K562 (cell line): ENCODE data around the gene CFAP92. TPM values are rescaled to one million over a fixed set of nuclear protein-coding genes. Genes with fewer than 3 reads are reported as not detected.
A peak's percentile ranks its signal among the peaks of the same experiment; 100 is the strongest.

Experiments used
- ATAC-seq: fragments of 200-7000 bp; cut with Tn5 transposase; 3 replicates; pipeline ENCODE4 v1.9.1; 2020; ENCODE audit warnings: moderate library complexity
- BruUV-seq: library from RNA; stranded (reverse); fragments of 400-500 nt; replicated peaks from 2 replicates; lab custom pipeline; 2021; lab: Mats Ljungman, UMichigan
- CTCF ChIA-PET: fragments of 300-600 bp; formaldehyde crosslinking; extraction: SDS; loops from one replicate; lab custom pipeline; 2021; ENCODE audit warnings: low intra/inter-chr PET ratio; lab: Yijun Ruan, JAX
- POLR2A ChIA-PET: fragments of 300-600, 350-650 bp; sonication (Branson Sonifier 250); formaldehyde crosslinking; extraction: SDS; loops from one replicate; lab custom pipeline; 2021; ENCODE audit warnings: antibody characterized with exemption, inconsistent platforms; lab: Yijun Ruan, JAX
- DNase-seq, 4 experiments: peaks; one replicate each; pipeline versions ENCODE4 v3.0.0 to v3.0.0-alpha.2; 2011 to 2018; ENCODE audit warnings: low spot score in 3 of 4, mixed read lengths in 3 of 4; ENCODE audit errors: extremely low read depth in 1 of 4
- FAIRE-seq: peaks from 2 replicates; lab custom pipeline; 2011; peaks lifted over from hg19 to GRCh38; lab: Jason Lieb, UNC
- H2AFZ ChIP-seq: 2 replicates; pipeline ENCODE4 v1.6.0; 2011; ENCODE audit warnings: low read depth, low read length, control low read depth, inconsistent platforms
- H3K27ac ChIP-seq: fragments of 200-600 bp; 3 replicates; pipeline ENCODE4 v1.8.0; 2011; ENCODE audit warnings: low read depth, mild to moderate bottlenecking, control low read depth, inconsistent platforms, low read length, moderate library complexity, mixed read lengths; ENCODE audit errors: extremely low read depth
- H3K27me3 ChIP-seq, 2 experiments: fragments of 300-600 bp in 1 of 2; 2 replicates in 1 of 2; 3 replicates in 1 of 2; pipeline versions ENCODE4 v1.6.0 to v1.8.0; 2011; ENCODE audit warnings: inconsistent platforms in 2 of 2, low read length in 2 of 2, mild to moderate bottlenecking in 1 of 2, mixed read lengths in 1 of 2, moderate library complexity in 1 of 2; ENCODE audit not compliant: control insufficient read depth in 2 of 2, insufficient read depth in 2 of 2
- H3K36me3 ChIP-seq: fragments of 300-600 bp; 3 replicates; pipeline ENCODE4 v1.8.0; 2011; ENCODE audit warnings: mild to moderate bottlenecking, low read length, inconsistent platforms; ENCODE audit not compliant: control insufficient read depth, insufficient read depth
- H3K4me1 ChIP-seq, 2 experiments: fragments of 200-600 bp in 1 of 2; replicated peaks in 1 of 2; 2 replicates in 1 of 2; 3 replicates in 1 of 2; pipeline versions ENCODE4 v1.5.1 to v1.8.0; 2011; ENCODE audit warnings: inconsistent platforms in 2 of 2, low read length in 2 of 2, mild to moderate bottlenecking in 1 of 2, mixed read lengths in 1 of 2, moderate library complexity in 1 of 2; ENCODE audit not compliant: control insufficient read depth in 2 of 2, insufficient read depth in 2 of 2
- H3K4me2 ChIP-seq: 2 replicates; pipeline ENCODE4 v1.6.1; 2011; ENCODE audit warnings: low read length, control low read depth, inconsistent platforms, mixed read lengths; ENCODE audit not compliant: insufficient read depth
- H3K4me3 ChIP-seq: fragments of 200-600 bp; sonication (generic), shearing (Covaris generic); 2 replicates; pipeline ENCODE4 v1.5.1; 2016; ENCODE audit warnings: control low read depth, inconsistent platforms
- H3K79me2 ChIP-seq: fragments of 200-600 bp; 3 replicates; pipeline ENCODE4 v1.8.0; 2011; ENCODE audit warnings: low read length, inconsistent platforms; ENCODE audit not compliant: control insufficient read depth, insufficient read depth
- H3K9ac ChIP-seq, 2 experiments: 2 replicates each; pipeline versions ENCODE4 v1.6.0 to v1.6.1; 2011; ENCODE audit warnings: low read depth in 2 of 2, low read length in 2 of 2, control low read depth in 1 of 2, inconsistent platforms in 1 of 2, mild to moderate bottlenecking in 1 of 2, mixed read lengths in 1 of 2; ENCODE audit not compliant: insufficient read depth in 1 of 2
- H3K9me1 ChIP-seq: one replicate; pipeline ENCODE4 v1.6.0; 2011; ENCODE audit warnings: inconsistent platforms, mild to moderate bottlenecking, low read length, moderate library complexity; ENCODE audit not compliant: control insufficient read depth, insufficient read depth
- H3K9me3 ChIP-seq: replicated peaks from 2 replicates; pipeline ENCODE4 v1.5.1; 2011; ENCODE audit warnings: low read depth, low read length, inconsistent platforms; ENCODE audit not compliant: control insufficient read depth, insufficient read depth
- H4K20me1 ChIP-seq: replicated peaks from 2 replicates; pipeline ENCODE4 v1.6.1; 2011; ENCODE audit warnings: low read length, inconsistent platforms, mixed read lengths; ENCODE audit not compliant: control insufficient read depth, insufficient read depth
- DPF2 ChIP-seq: fragments of 450-650 bp; IDR thresholded peaks from 2 replicates; pipeline ENCODE4 v1.6.1; 2016
- ESRRB ChIP-seq: fragments of 250-450 bp; sonication (Bioruptor Pico); IDR thresholded peaks from 2 replicates; pipeline ENCODE4 v1.5.0; 2020; ENCODE audit warnings: mild to moderate bottlenecking, moderate library complexity, borderline replicate concordance
- HMBOX1 ChIP-seq: sonication (generic); IDR thresholded peaks from 2 replicates; pipeline ENCODE4 v1.6.1; 2016
- MAX ChIP-seq: sonication (generic); formaldehyde crosslinking; IDR thresholded peaks from 2 replicates; pipeline ENCODE4 v1.9.0; 2022; ENCODE audit warnings: mild to moderate bottlenecking, missing genetic modification reagents
- MEIS2 ChIP-seq: fragments of 450-650 bp; IDR thresholded peaks from 2 replicates; pipeline ENCODE4 v1.6.1; 2014; ENCODE audit warnings: mild to moderate bottlenecking; ENCODE audit not compliant: partially characterized antibody
- NFRKB ChIP-seq: fragments of 450-650 bp; IDR thresholded peaks from 2 replicates; pipeline ENCODE4 v1.6.1; 2016; ENCODE audit warnings: low read depth
- NR4A1 ChIP-seq, 2 experiments: fragments of 250-450 bp in 1 of 2; fragments of 450-650 bp in 1 of 2; sonication (Bioruptor Pico) in 1 of 2; IDR thresholded peaks; 2 replicates each; pipeline versions ENCODE4 v1.4.0 to v1.6.1; 2016 to 2020; ENCODE audit warnings: mild to moderate bottlenecking in 2 of 2, missing compliant biosample characterization in 1 of 2, missing genetic modification characterization in 1 of 2, moderate library complexity in 1 of 2
- PKNOX1 ChIP-seq: fragments of 450-650 bp; IDR thresholded peaks from 2 replicates; pipeline ENCODE4 v1.6.1; 2016
- POLR2A ChIP-seq: fragments of 450-650 bp; conservative IDR thresholded peaks from 2 replicates; pipeline ENCODE4 v1.6.1; 2016
- PRDM10 ChIP-seq: fragments of 450-650 bp; IDR thresholded peaks from 2 replicates; pipeline ENCODE4 v1.6.1; 2018; ENCODE audit not compliant: partially characterized antibody
- SMAD4 ChIP-seq: fragments of 250-450 bp; sonication (Bioruptor Pico); conservative IDR thresholded peaks from 2 replicates; pipeline ENCODE4 v1.8.0; 2021; ENCODE audit warnings: inconsistent platforms, mild to moderate bottlenecking, moderate library complexity
- SUPT5H ChIP-seq: fragments of 450-650 bp; IDR thresholded peaks from 2 replicates; pipeline ENCODE4 v1.6.1; 2016
- ZBTB7A ChIP-seq: IDR thresholded peaks from 2 replicates; pipeline ENCODE4 v1.6.1; 2011; ENCODE audit warnings: low read depth, mild to moderate bottlenecking, low read length, moderate library complexity, borderline replicate concordance; ENCODE audit not compliant: control insufficient read depth
- ZKSCAN8 ChIP-seq: fragments of 200-800 bp; sonication (Bioruptor generic); IDR thresholded peaks from 2 replicates; pipeline ENCODE4 v1.6.1; 2016; ENCODE audit warnings: missing genetic modification characterization, missing compliant biosample characterization
- WGBS: fragments of 100-300 bp; shearing (Covaris generic); methylation state at CpG from one replicate; pipeline ENCODE4 v1.1.6; 2016; ENCODE audit warnings: low coverage, mixed read lengths; ENCODE audit not compliant: insufficient coverage; ENCODE audit errors: missing lambda C conversion rate; 5-methylcytosine and 5-hydroxymethylcytosine counted together
- in situ Hi-C: fragments of 300-500 bp; cut with MboI; formaldehyde crosslinking; loops from 4 replicates; pipeline ENCODE4 v1.15.0; 2018; ENCODE audit warnings: inconsistent platforms, mixed read lengths
- intact Hi-C: fragments of 100-400 bp; cut with micrococcal nuclease; formaldehyde crosslinking; loops from 2 replicates; pipeline ENCODE4 v1.14.2; 2022
- polyA plus RNA-seq, 8 experiments: library from polyadenylated mRNA; depleted of rRNA in 4 of 8; stranded (reverse) in 5 of 8; unstranded in 3 of 8; fragments of >200 nt; fragmentation: Nextera tagmentation in 2 of 8; fragmentation: Illumina TruSeq in 1 of 8; extraction: Ambion mirVana in 2 of 8; extraction: Trizol in 1 of 8; gene quantifications; 2 replicates each; pipeline versions ENCODE4 v1.2.1 to v1.2.3, GENCODE V29; 2011 to 2014; ENCODE audit warnings: inconsistent platforms in 1 of 8, missing spikeins in 1 of 8
- total RNA-seq, 7 experiments: library from RNA; depleted of rRNA in 6 of 7; stranded (reverse); fragments of >200 nt in 6 of 7; fragmentation: Illumina TruSeq in 2 of 7; extraction: Trizol in 2 of 7; gene quantifications; 2 replicates each; pipeline versions ENCODE4 v1.2.1 to v1.2.3, GENCODE V29; 2011 to 2021; ENCODE audit warnings: low replicate concordance in 1 of 7

Gene CFAP92
- total and polyA plus RNA-seq, 9 of the 15 experiments (the other 6 are each of a cell fraction or from before 2014, with no cell fraction given) = 0.06 to 0.62 (median 0.36) TPM

- Histone ChIP-seq H3K4me3 (peak overlapping the region; percentile 74), H3K4me2 (peak overlapping the region; percentile 95), H3K9me1 (no peaks in the 10 kb centered on the region), H4K20me1 (no peaks in the 10 kb centered on the region), H3K9ac (peak overlapping the region; percentile 88 to 98; a peak in 3 of 4 replicates), H3K4me1 (peaks cover 6 to 12% of the 10 kb centered on the region in 2 experiments; a peak in 3 of 5 replicates), H3K79me2 (peaks cover 54% of the 10 kb centered on the region), H3K36me3 (peaks cover 28% of the 10 kb centered on the region; the same call in 2 of the 3 replicates), H3K27me3 (no peaks in the 10 kb centered on the region), H2AFZ (peak overlapping the region; percentile 80), H3K9me3 (no peaks in the 10 kb centered on the region), H3K27ac (peak overlapping the region; percentile 98)
- peak; percentile 68 for FAIRE-seq
- in situ Hi-C loops (no loop called here), intact Hi-C loops (loop anchor here (5.0 kb wide), 1 partner anchor 139 kb away; no protein-coding TSS in a partner anchor)
- TSS peak; percentile 92 for BruUV-seq
- ChIA-PET POLR2A (interaction anchor here (0.5 to 2.0 kb wide), 6 partner anchors 8 to 84 kb away, joined by 3 to 8 read pairs (median 4); no protein-coding TSS in a partner anchor), CTCF (no interaction called here)
- peak; percentile 64 for ATAC-seq
- 0% methylated on average over 14 of the region's 14 CpGs for whole genome bisulfite sequencing
- peak in 3 of 4 experiments; percentile 24 to 51 (median 35) for DNase-seq
- TF ChIP-seq ZKSCAN8 (CRISPR knock-in tag) (0 out of 2 replicates have a peak, but pooled peaks have one; percentile 28), HMBOX1 (peak; percentile 99), SMAD4 (CRISPR knock-in tag) (no peak), MEIS2 (peak; percentile 36), MAX (CRISPR knock-in tag) (no peak), ESRRB (no peak), DPF2 (peak; percentile 21; the same call in 1 of the 2 replicates), NFRKB (peak; percentile 66; the same call in 1 of the 2 replicates), NR4A1 (CRISPR knock-in tag; IDR thresholded peaks at IDR 0.05) (no peak), NR4A1 (tag; IDR thresholded peaks at IDR 0.05) (no peak), SUPT5H (0 out of 2 replicates have a peak, but pooled peaks have one; percentile 9), ZBTB7A (no peak), PRDM10 (peak; percentile 10), PKNOX1 (0 out of 2 replicates have a peak, but pooled peaks have one; percentile 5), POLR2A (no peak)
These were observed 115.2 kb downstream of the CFAP92 start for GRCh38 chr3:128878556-128879124.
